ENCODE measurements around the gene MED27.
A peak's percentile ranks its signal among the peaks of the same experiment; 100 is the strongest.

DNA sequence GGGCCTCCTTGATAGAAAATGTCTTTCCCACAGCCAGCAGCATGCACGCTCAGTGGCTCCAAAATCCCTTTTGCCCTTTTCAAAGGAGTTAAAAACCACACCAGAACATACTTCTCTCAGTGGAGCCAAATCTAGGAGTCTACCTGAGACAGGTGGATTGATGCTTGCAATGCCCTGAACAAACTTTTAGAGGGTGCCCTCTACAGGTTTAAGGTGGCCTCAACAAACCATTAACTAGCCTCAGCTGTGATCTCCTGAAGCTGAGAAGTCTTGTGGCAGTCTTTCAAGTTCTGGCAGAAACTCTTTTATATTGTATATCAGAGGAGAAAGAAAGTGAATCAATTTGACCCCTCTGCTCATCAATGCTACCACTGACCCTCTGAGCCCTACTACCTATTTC lies 125.4 kb downstream of the MED27 start:
- peak; percentile 59 for TF ChIP-seq CTCF (conservative IDR thresholded peaks at IDR 0.05; ENCODE audit: low read depth, low read length)
- TF ChIP-seq EZH2phosphoT487 (IDR thresholded peaks at IDR 0.05; ENCODE audit: borderline replicate concordance, low read length): no peak
- TF ChIP-seq EZH2 (IDR thresholded peaks at IDR 0.05; ENCODE audit: low read length, unreplicated experiment): no peak
